Stromal cell of bone marrow (primary cell): ENCODE measurements around the gene IFT172.
"Not testable (repeated sequence)": the region's sequence is repeated elsewhere in the genome, so short reads cannot be mapped to it uniquely, and the experiment has no call there.

Source experiments
- DNase-seq: peaks from one replicate; pipeline ENCODE4 v3.0.0-alpha.2; 2012; ENCODE audit warnings: low read depth

The IFT172 gene

DNA sequence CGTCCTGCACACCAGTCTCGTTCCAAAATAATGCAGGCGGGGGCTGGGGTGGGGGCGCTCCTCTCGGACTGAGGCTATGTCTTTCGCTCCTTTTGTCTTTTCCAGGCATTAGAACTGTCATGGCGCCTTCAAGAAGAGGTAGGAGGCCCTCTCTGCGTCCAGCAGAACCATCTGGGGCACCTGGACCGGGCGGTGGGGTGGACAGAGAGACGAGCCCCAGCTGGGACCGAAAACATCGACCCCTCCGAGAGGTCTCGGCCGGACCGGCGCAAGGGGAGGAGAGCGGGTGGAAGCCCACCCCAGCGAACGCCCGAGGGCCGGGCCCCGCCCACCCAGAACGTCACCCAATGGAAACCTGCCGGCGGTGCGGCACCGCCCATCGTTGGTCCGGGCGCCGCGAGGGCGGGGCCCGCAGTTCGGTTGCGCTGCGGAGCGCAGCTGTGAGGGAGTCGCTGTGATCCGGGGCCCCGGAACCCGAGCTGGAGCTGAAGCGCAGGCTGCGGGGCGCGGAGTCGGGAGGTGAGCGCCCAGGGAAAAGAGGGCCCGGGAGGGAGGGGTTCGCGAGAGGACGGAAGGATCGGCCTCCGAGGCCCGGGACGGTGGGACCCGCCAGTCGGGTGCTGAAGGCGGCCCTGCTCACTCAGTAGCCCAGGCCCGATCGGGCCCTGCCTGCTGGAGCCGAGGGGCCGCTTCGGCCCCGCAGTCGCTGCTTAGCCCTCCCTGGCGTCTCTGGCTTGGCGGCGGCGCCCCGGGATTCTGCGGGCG lies 61.1 kb downstream of the IFT172 start, which contains the start of gene NRBP1:
Gene NRBP1, plus strand, starts transcription at position 419 of the 765 bp plus-strand sequence. CDS start 4,643 bp downstream, outside the sequence.
- DNase-seq: peak; percentile 77

DNA sequence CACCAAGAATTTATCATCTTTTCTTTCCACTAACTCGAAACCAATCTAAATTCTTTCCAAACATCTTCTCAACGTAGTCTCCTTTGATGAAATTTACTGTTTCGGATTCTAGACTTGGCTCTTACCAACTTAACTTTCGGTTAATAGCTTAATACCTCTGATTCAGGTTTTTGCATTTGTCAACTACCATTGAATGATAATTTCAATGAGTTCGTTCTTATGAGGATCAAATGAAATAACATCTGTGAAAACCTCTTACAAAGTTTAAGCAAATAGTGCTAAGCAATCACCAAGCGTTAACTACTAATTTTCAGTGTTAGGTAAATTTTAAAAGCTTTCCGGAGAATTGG lies 61.7 kb downstream of the IFT172 start:
- no peak for DNase-seq

DNA sequence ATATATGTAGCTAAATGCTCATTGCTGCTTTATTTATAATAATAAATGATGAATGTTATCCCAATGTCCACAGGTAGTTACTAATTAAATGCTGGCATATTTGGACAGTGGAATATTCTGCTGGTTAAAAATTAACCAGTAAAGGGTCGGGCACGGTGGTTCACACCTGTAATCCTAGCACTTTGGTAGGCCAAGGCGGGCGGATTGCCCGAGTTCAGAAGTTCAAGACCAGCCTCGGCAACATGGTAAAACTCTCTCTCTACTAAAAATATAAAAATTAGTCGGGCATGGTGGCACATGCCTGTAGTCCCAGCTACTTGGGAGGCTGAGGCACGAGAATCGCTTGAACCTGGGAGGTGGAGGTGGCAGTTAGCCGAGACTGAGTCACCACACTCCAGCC lies 64.5 kb downstream of the IFT172 start:
- DNase-seq: not testable (repeated sequence)

DNA sequence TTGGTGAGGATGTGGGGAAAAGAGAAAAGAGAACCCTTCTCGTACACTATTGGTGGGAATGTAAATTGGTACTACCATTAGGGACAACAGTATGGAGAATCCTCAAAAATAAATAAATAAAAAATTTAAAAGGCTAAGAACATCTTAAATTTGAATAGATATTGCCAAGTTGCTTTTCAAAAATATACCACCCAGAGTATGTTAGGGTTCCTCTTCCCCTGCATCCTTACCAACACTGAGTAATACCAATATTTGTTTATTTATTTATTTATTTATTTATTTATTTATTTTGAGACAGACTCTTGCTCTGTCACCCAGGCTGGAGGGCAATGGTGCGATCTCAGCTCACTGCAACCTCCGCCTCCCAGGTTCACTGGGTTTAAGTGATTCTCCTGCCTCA lies 66.6 kb downstream of the IFT172 start:
- no peak for DNase-seq

DNA sequence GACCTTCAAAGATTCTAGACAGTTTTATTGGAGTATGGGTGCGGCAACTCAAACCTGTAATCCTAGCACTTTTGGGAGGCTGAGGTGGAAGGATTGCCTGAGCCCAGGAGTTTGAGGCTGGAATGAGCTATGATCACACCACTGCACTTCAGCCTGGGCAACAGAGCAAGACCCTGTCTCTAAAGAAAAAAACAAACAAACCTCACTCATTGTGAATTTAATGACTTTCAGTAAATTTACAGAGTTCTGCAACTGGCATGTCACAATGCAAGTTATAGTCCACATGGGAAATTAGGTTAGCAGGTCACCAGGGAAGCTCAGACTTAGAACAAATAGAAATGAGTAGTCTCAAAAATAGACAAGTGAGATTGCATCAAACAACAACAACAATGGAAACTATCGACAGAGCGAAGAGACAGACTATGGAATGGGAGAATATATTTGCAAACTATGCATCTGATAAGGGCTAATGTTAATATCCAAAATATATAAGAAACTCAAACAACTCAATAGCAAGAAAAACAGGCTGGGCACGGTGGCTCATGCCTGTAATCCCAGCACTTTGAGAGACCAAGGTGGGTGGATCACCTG lies 67.8 kb downstream of the IFT172 start:
- DNase-seq: no peak

DNA sequence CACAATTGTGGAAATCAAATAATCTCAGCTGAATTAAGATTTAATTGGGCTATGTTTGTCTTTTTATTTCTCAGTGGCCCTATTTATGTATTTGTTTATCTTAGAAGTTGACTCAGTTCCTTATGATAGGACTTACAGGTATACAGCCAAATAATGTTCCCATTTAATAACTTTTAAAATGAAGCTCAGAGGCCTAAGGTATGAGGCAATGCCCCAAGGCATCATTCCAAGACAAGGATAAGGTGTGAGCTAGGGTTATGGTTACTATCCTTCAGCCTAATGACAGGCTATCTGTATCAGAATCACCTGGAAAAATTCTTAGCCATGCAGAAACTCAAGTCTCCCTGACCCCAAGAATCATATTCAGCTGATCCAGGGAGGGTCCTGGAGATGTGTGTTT lies 68.5 kb downstream of the IFT172 start:
- DNase-seq: no peak

DNA sequence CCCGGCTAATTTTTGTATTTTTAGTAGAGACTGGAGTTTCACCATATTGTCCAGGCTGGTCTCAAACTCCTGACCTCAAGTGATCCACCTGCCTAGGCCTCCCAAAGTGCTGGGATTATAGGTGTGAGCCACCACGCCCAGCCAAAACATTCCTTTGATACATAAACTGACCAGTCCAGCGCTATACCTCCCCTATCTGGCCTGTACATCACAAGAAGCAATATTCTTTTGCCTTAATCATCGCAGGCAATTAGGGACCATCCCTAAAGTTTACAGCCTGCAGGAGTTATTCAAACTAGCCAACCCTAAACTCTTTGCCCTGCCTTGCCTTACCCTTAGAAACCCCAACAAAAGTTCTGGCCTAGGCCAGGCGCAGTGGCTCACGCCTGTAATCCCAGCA lies 73.4 kb downstream of the IFT172 start:
- DNase-seq: no peak

DNA sequence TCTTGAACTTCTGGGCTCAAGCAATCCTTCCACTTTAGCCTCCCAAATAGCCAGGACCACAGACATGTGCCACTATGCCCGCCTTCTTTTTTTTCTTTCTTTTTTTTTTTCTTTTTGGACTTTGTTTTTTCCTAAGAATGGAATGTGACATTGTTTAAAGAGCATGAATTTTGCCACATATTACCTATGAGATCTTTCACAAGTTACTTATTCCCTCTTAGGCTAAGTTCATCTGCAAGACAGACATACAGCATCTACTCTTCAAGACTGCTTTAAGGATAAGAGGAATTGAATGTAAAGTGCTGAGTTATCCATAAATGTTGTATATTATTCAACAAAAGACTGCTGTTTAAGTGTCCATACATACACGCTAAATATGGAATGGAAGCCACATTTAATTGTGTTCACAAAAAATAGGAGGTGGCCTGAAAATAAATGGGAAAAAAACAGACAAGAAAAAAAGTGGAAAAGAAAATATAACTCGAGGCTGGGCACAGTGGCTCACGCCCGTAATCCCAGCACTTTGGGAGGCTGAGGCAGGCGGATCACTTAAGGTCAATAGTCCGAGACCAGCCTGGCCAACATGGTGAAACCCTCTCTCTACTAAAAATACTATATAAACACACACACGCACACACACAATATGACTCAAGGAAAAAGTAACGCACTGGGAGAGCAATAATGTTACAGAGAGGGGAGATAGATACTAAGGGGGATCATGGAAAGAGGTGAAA lies 77.0 kb downstream of the IFT172 start:
- no peak for DNase-seq

DNA sequence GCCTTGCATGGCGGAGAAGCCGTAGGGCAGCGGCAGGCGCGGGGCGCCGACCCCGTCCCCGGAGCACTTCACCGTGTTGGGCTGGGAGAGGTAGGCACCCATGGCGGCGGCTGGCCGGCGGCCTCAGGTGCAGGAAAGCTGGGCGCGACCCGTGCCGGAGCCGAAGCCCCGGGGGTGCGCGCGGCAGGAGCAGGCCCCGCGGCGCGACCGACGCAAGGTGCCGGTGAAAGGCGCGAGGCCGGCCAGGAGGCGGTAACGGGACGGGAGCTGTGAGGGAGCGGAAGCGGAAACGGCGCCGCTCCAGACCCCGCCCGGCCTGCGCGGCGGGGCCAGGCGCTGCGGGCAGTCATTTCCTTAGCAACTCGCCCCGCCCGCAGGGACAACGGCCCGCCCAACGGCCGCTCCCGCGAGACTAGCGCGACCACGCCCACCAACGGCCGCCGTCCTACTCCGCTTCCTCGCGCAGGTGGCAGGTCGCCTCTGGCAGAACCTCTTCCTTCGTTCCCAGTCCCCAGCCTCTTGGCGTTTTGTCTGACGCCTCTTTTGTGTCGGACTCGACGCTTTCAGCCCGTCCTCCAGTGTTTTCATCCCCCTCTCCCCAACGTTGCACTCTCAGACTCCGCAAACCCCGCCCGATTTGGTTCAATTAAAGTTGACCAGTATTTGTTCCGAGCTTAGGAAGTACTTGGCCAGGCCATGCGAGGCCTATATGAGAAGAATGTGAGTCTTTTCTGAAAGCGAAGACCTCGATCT lies 80.0 kb downstream of the IFT172 start, which contains the start of gene PPM1G:
Gene PPM1G, minus strand, starts transcription at position 271 of the 753 bp plus-strand sequence. Its CDS starts 169 bp downstream, at position 102.
- peak; percentile 86 for DNase-seq

DNA sequence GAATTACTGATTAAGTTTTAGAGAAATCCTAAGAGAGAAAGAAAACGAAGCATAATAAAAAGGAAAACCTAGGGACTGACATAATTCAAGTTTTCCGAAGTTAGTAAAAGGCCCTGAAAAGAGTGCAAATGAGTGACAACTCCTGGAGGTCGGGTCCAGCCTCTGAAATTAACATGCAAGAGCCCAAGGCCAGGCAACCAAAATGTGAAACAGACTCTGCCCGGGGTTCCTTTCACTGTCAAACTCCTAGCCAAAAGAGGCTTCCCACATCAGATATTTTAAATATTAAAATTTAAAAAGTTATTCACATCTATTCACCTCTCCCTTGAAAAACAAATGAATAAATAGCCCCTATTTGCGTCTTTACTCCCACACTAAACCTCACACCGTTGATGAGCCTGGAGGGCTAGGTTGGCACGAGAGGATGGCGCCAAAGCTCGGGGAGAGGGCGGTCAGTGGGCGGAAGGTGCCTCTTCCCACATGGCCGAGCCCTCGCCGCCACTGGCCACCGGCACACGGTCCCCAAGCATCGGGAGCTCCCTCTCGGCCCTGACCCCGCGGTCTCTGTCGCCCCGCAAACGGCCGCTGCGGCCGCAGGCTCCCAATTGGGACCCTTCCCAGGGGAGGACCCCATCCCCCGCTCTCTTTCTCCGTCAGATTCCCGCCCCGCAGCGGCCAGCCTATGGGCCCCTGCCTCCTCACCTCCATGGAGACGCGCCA lies 80.8 kb downstream of the IFT172 start:
- DNase-seq: no peak

DNA sequence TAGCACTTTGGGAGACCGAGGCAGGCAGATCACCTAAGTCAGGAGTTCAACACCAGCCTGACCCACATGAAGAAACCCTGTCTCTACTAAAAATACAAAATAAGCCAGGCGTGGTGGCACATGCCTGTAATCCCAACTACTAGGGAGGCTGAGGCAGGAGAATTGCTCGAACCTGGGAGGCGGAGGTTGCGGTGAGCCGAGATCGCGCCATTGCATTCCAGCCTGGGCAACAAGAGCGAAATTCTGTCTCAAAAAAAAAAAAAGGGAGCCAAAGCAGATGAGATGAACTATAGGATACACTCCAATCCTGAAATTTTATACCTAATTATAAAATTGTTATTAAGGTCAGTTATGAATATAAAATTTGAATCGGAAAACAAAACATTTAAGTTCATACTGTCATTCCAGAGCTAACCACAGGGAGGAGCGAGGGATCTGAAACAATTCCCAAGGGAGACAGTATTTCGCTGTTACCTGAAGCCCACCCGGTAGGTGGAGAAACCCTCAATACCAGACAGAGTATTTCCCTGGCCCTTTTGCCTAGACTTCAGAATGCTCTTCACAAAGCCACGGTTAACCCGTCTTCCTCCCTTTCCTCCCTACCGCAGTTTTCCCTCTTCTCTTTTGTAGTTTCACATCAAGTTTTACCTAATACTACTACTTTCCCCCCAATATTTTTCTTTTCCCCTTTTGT lies 81.6 kb downstream of the IFT172 start:
- DNase-seq: no peak

DNA sequence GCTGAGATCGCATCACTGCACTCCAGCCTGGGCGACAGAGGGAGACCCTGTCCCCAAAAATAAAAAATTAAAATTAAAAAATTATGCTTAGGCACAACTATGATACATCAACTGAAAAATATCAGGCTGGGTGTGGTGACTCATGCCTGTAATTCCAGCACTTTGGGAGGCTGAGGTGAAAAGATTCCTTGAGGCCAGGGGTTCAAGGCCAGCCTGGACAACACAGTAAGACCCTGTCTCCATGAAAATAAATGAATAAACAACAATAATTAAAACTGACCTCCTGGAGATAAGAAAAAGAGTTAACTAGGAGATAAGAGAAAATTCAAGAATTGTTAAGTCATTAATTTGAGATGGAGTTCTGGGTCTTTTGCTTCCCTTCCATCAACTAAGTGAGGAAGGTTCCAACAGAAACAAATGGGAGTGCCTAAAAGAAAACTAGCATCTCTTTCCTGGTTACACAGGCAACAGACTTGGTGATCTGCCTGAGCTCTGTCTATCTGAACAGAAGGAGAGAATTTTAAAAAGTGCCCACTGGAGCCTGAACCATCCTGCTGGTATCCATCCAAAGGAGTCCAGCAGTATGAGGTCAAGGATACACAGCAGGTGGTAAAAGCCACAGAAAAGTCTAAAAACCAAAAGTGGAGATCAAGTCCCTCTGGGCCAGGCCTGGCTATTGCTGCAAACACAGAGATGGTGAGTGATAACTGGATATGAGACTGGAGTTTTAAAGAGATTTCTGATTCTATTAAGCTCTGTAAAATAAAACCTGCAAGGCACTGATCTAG lies 89.0 kb downstream of the IFT172 start:
- no peak for DNase-seq

DNA sequence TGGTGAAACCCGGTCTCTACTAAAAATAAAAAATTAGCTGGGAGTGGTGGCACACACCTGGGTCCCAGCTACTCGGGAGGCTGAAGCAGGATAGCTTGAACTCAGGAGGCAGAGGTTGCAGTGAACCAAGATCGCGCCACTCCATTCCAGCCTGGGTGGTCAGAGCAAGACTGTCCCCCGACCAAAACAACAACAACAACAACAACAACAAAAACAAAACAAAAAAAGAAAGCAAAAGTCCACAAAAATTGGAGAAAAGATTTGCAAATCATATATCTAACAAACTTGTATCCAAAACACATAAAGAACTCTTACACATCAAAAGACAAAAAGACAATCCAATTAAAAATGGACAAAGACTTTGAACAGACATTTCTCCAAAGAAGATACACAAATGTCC lies 90.6 kb downstream of the IFT172 start:
- no peak for DNase-seq
